ENCODE results near the gene GOLGA6A.
"Not testable (repeated sequence)": the region's sequence is repeated elsewhere in the genome, so short reads cannot be mapped to it uniquely, and the experiment has no call there.

DNA sequence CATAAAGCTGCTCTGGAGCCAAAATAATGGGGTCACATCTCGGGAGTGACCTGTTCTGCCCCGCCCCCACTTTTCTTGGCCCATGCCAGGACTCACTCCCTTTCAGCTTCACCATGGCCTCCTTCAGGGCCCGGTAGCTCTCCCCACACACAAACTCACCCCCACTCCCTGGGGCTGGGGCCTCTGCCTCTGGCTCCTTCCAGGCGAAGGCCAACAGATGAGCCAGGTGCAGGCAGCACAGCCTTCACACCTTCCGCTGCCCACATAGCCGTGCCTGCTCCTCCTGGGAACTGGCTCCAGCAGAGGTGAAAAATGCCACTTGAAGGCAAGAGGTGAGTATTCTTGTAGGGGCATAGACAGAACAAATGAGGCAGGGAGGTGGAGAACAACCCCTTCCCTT, 10.7 kb downstream of the GOLGA6A start:
- TF ChIP-seq EZH2 (conservative IDR thresholded peaks at IDR 0.05; ENCODE audit: low read depth, low read length); RFX5 (IDR thresholded peaks at IDR 0.05; ENCODE audit: low read depth, low read length); SRSF9 (IDR thresholded peaks at IDR 0.05; ENCODE audit: borderline replicate concordance, insufficient read depth, low read depth, low read length, poor library complexity, severe bottlenecking): not testable (repeated sequence)
- TF ChIP-seq, protein P1, sequence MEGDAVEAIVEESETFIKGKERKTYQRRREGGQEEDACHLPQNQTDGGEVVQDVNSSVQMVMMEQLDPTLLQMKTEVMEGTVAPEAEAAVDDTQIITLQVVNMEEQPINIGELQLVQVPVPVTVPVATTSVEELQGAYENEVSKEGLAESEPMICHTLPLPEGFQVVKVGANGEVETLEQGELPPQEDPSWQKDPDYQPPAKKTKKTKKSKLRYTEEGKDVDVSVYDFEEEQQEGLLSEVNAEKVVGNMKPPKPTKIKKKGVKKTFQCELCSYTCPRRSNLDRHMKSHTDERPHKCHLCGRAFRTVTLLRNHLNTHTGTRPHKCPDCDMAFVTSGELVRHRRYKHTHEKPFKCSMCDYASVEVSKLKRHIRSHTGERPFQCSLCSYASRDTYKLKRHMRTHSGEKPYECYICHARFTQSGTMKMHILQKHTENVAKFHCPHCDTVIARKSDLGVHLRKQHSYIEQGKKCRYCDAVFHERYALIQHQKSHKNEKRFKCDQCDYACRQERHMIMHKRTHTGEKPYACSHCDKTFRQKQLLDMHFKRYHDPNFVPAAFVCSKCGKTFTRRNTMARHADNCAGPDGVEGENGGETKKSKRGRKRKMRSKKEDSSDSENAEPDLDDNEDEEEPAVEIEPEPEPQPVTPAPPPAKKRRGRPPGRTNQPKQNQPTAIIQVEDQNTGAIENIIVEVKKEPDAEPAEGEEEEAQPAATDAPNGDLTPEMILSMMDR (CRISPR knock-in tag; IDR thresholded peaks at IDR 0.05) = not testable (repeated sequence)
- TF ChIP-seq, protein P2, sequence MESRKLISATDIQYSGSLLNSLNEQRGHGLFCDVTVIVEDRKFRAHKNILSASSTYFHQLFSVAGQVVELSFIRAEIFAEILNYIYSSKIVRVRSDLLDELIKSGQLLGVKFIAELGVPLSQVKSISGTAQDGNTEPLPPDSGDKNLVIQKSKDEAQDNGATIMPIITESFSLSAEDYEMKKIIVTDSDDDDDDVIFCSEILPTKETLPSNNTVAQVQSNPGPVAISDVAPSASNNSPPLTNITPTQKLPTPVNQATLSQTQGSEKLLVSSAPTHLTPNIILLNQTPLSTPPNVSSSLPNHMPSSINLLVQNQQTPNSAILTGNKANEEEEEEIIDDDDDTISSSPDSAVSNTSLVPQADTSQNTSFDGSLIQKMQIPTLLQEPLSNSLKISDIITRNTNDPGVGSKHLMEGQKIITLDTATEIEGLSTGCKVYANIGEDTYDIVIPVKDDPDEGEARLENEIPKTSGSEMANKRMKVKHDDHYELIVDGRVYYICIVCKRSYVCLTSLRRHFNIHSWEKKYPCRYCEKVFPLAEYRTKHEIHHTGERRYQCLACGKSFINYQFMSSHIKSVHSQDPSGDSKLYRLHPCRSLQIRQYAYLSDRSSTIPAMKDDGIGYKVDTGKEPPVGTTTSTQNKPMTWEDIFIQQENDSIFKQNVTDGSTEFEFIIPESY (CRISPR knock-in tag; IDR thresholded peaks at IDR 0.05) = not testable (repeated sequence)

All from HepG2 (cell line).